Ovary (tissue), 9 donors: Measurements from ENCODE around the gene CDC25B. TPM values are rescaled to one million over a fixed set of nuclear protein-coding genes. Genes with fewer than 3 reads are reported as not detected.
"Not testable (repeated sequence)": the region's sequence is repeated elsewhere in the genome, so short reads cannot be mapped to it uniquely, and the experiment has no call there.

Source experiments
- DNase-seq, 5 donors: peaks; one replicate each; pipeline ENCODE4 v3.0.0-alpha.2; 2019 to 2020
- H3K27ac ChIP-seq, 2 donors: fragments of 200-600 bp; one replicate each; pipeline versions ENCODE4 v1.5.1 to v1.8.0; 2019 to 2022
- H3K27me3 ChIP-seq: fragments of 200-600 bp; one replicate; pipeline ENCODE4 v1.8.0; 2022
- H3K36me3 ChIP-seq: fragments of 200-600 bp; sonication (generic); one replicate; pipeline ENCODE4 v1.5.1; 2019
- H3K4me1 ChIP-seq: one replicate; pipeline ENCODE4 v1.8.1; 2013; ENCODE audit warnings: mild to moderate bottlenecking, moderate library complexity; ENCODE audit not compliant: insufficient read depth
- H3K4me3 ChIP-seq: fragments of 200-600 bp; sonication (generic); one replicate; pipeline ENCODE4 v1.5.1; 2017
- H3K9me3 ChIP-seq, 2 donors: fragments of 200-600 bp in 1 of 2; sonication (generic) in 1 of 2; one replicate each; pipeline versions ENCODE4 v1.5.1 to v1.8.1; 2013 to 2019; ENCODE audit warnings: mild to moderate bottlenecking in 1 of 2, moderate library complexity in 1 of 2
- CTCF ChIP-seq, 3 donors: fragments of 450-650 bp in 2 of 3; fragments of 200-600 bp in 1 of 3; IDR thresholded peaks; one replicate each; pipeline versions ENCODE4 v1.5.1 to v1.8.0; 2016 to 2022; ENCODE audit warnings: antibody characterized with exemption in 3 of 3, mild to moderate bottlenecking in 1 of 3
- EP300 ChIP-seq: sonication (generic); formaldehyde crosslinking; IDR thresholded peaks from one replicate; pipeline ENCODE4 v1.6.1; 2017; ENCODE audit warnings: antibody characterized with exemption
- POLR2A ChIP-seq: fragments of 450-650 bp; IDR thresholded peaks from one replicate; pipeline ENCODE4 v1.6.1; 2017; ENCODE audit warnings: antibody characterized with exemption, mild to moderate bottlenecking, moderate library complexity
- WGBS, 3 donors: extraction: QIAGEN DNeasy Blood & Tissue Kit in 1 of 3; methylation state at CpG; one replicate each; pipeline versions ENCODE4 v1.1.5 to v1.1.7; 2013 to 2017; 5-methylcytosine and 5-hydroxymethylcytosine counted together
- intact Hi-C, 4 donors: fragments of 100-400 bp; cut with DNase I; formaldehyde crosslinking; loops; one replicate each; pipeline versions ENCODE4 v1.11.0 to v1.15.1; 2022 to 2023
- polyA plus RNA-seq, 2 donors: library from polyadenylated mRNA; stranded (reverse); fragments of 200-250 nt in 1 of 2; fragments of 350-450 nt in 1 of 2; fragmentation: Illumina TruSeq in 1 of 2; extraction: RNeasy Lipid Tissue Mini Kit (QIAGEN cat#74804) in 1 of 2; gene quantifications; one replicate each; pipeline ENCODE4 v1.2.3, GENCODE V29; 2013 to 2014
- total RNA-seq, 7 donors: library from RNA; depleted of rRNA in 2 of 7; stranded (reverse); fragments of >200 nt in 2 of 7; fragmentation: NEBNext Ultra II Directional in 3 of 7; extraction: Animal tissue kit (Norgen Biotek cat#: 25700) in 3 of 7; gene quantifications; one replicate each; pipeline versions ENCODE4 v1.1.0 to v1.2.4, GENCODE V29; 2016 to 2023
- donor health status: DM: no; HTN: no; CAD: no; lungs with moderate emphysema.
- donor health status: DM: no; HTN: no; CAD: no.
- donor health status: Bipolar disorder and iron deficiency.
- donor health status: DM: yes; HTN: yes; CAD: no.
- donor health status: DM: no; HTN: no; CAD: no.
- donor health status: DM: yes; HTN: yes; CAD: no.

The CDC25B gene
- total and polyA plus RNA-seq, 9 donors = 17.9 to 47.8 (median 33.0) TPM

GRCh38 chr20:3825526-3825925 is 29.4 kb downstream of the CDC25B start:
- H3K27ac ChIP-seq = no peak overlapping the region
- 67 to 78% (median 68%) methylated on average over 6 to 7 of the region's 7 CpGs for WGBS, 3 donors
- DNase-seq = no peak
- H3K36me3 ChIP-seq = no peaks in the 10 kb centered on the region
- H3K4me1 ChIP-seq = peaks cover 3% of the 10 kb centered on the region
- intact Hi-C loops = no loop called here
- no peak overlapping the region for H3K4me3 ChIP-seq
- H3K9me3 ChIP-seq = no peaks in the 10 kb centered on the region
- H3K27me3 ChIP-seq = no peaks in the 10 kb centered on the region
- TF ChIP-seq EP300 (no peak), POLR2A (no peak), CTCF (IDR thresholded peaks at IDR 0.05) (no peak)

- intact Hi-C loops = no loop called here
- no peaks in the 10 kb centered on the region for H3K36me3 ChIP-seq
- 66 to 77% (median 76%) methylated on average over 4 of the region's 4 CpGs for WGBS, 3 donors
- TF ChIP-seq EP300 = no peak
- H3K27me3 ChIP-seq = no peaks in the 10 kb centered on the region
- H3K27ac ChIP-seq = no peak overlapping the region
- H3K9me3 ChIP-seq = no peaks in the 10 kb centered on the region
- no peak for DNase-seq
- no peak overlapping the region for H3K4me3 ChIP-seq
- H3K4me1 ChIP-seq = peaks cover 2% of the 10 kb centered on the region
Measured at GRCh38 chr20:3826420-3826819, 30.3 kb downstream of the CDC25B start.

GRCh38 chr20:3828798-3829197 is 32.7 kb downstream of the CDC25B start:
- 93 to 96% (median 95%) methylated on average over 3 of the region's 3 CpGs for WGBS, 3 donors
- no peak for TF ChIP-seq CTCF (IDR thresholded peaks at IDR 0.05)
- TF ChIP-seq EP300 = no peak
- TF ChIP-seq POLR2A = no peak
- DNase-seq = no peak
- Histone ChIP-seq H3K9me3 (no peaks in the 10 kb centered on the region), H3K27me3 (no peaks in the 10 kb centered on the region), H3K27ac (no peak overlapping the region), H3K4me3 (no peak overlapping the region), H3K36me3 (no peaks in the 10 kb centered on the region), H3K4me1 (no peaks in the 10 kb centered on the region)
- intact Hi-C loops = no loop called here

GRCh38 chr20:3829891-3830290 is 33.8 kb downstream of the CDC25B start:
- H3K27me3 ChIP-seq, H3K36me3 ChIP-seq, DNase-seq, H3K4me1 ChIP-seq, H3K4me3 ChIP-seq, intact Hi-C loops, H3K27ac ChIP-seq, H3K9me3 ChIP-seq: not testable (repeated sequence)
- 94 to 98% (median 98%) methylated on average over 5 of the region's 5 CpGs for whole genome bisulfite sequencing, 3 donors

GRCh38 chr20:3836132-3836531 is 40.0 kb downstream of the CDC25B start:
- intact Hi-C loops = no loop called here
- no peak for DNase-seq
- Histone ChIP-seq H3K27ac (no peak overlapping the region), H3K36me3 (no peaks in the 10 kb centered on the region), H3K4me3 (no peak overlapping the region), H3K9me3 (no peaks in the 10 kb centered on the region), H3K4me1 (no peaks in the 10 kb centered on the region), H3K27me3 (no peaks in the 10 kb centered on the region)
- TF ChIP-seq POLR2A (no peak), CTCF (IDR thresholded peaks at IDR 0.05) (no peak), EP300 (no peak)
- 94 to 97% (median 95%) methylated on average over 4 of the region's 4 CpGs for WGBS, 3 donors

- no peaks in the 10 kb centered on the region for H3K27me3 ChIP-seq
- intact Hi-C loops = no loop called here
- H3K27ac ChIP-seq = no peak overlapping the region
- WGBS, 3 donors = 80 to 85% (median 84%) methylated on average over 3 of the region's 3 CpGs
- no peak for DNase-seq
- H3K9me3 ChIP-seq = no peaks in the 10 kb centered on the region
- H3K4me3 ChIP-seq = no peak overlapping the region
- H3K4me1 ChIP-seq = no peaks in the 10 kb centered on the region
- H3K36me3 ChIP-seq = no peaks in the 10 kb centered on the region
- TF ChIP-seq EP300 (no peak), CTCF (IDR thresholded peaks at IDR 0.05) (no peak), POLR2A (no peak)
Measured at GRCh38 chr20:3839328-3839727, 43.2 kb downstream of the CDC25B start.

GRCh38 chr20:3840201-3840600 is 44.1 kb downstream of the CDC25B start:
- H3K27ac ChIP-seq, intact Hi-C loops, DNase-seq, H3K36me3 ChIP-seq, H3K27me3 ChIP-seq, H3K9me3 ChIP-seq, H3K4me1 ChIP-seq, H3K4me3 ChIP-seq: not testable (repeated sequence)
- 93 to 94% (median 93%) methylated on average over 7 of the region's 7 CpGs for WGBS, 3 donors
